Panc1 (cell line): ENCODE results near the gene SHOX. TPM values are rescaled to one million over a fixed set of nuclear protein-coding genes. Genes with fewer than 3 reads are reported as not detected.

Experiments
- ATAC-seq: fragments of 200-7000 bp; cut with Tn5 transposase; 2 replicates; pipeline ENCODE4 v1.9.1; 2020; ENCODE audit warnings: mild to moderate bottlenecking, moderate library complexity
- BruUV-seq: library from RNA; stranded (reverse); fragments of 400-500 nt; replicated peaks from 2 replicates; lab custom pipeline; 2021; lab: Mats Ljungman, UMichigan
- CTCF ChIA-PET: fragments of 300-600 bp; sonication (Branson Sonifier 250); formaldehyde crosslinking; loops from one replicate; lab custom pipeline; 2022; ENCODE audit warnings: antibody characterized with exemption; lab: Charles Lee
- POLR2A ChIA-PET: fragments of 300-600 bp; sonication (Branson Sonifier 250); formaldehyde crosslinking; loops from one replicate; lab custom pipeline; 2022; ENCODE audit warnings: antibody characterized with exemption; lab: Charles Lee
- DNase-seq: peaks from one replicate; pipeline ENCODE4 v3.0.0-alpha.2; 2010; ENCODE audit warnings: low read depth, low spot score
- H3K27ac ChIP-seq: 2 replicates; pipeline ENCODE4 v1.5.1; 2011; ENCODE audit warnings: mild to moderate bottlenecking, low read length, inconsistent platforms
- H3K27me3 ChIP-seq: fragments of 200-500 bp; sonication (Bioruptor generic); 2 replicates; pipeline ENCODE4 v1.6.0; 2014; ENCODE audit warnings: low read length, inconsistent platforms; ENCODE audit not compliant: control insufficient read depth, insufficient read depth
- H3K36me3 ChIP-seq: fragments of 200-500 bp; sonication (Bioruptor generic); 2 replicates; pipeline ENCODE4 v1.5.1; 2014; ENCODE audit warnings: inconsistent platforms, mild to moderate bottlenecking, low read length, moderate library complexity; ENCODE audit not compliant: control insufficient read depth, insufficient read depth
- H3K4me1 ChIP-seq: 2 replicates; pipeline ENCODE4 v1.5.1; 2011; ENCODE audit warnings: inconsistent platforms, mild to moderate bottlenecking, low read length, moderate library complexity; ENCODE audit not compliant: control insufficient read depth, insufficient read depth
- H3K4me3 ChIP-seq, 2 experiments: 2 replicates each; pipeline ENCODE4 v1.5.1; 2011 to 2012; ENCODE audit warnings: low read depth in 2 of 2, low read length in 2 of 2, mild to moderate bottlenecking in 2 of 2, inconsistent platforms in 1 of 2, moderate library complexity in 1 of 2
- H3K9me3 ChIP-seq: fragments of 200-500 bp; sonication (Bioruptor generic); 2 replicates; pipeline ENCODE4 v1.5.1; 2014; ENCODE audit warnings: low read depth, mild to moderate bottlenecking, inconsistent platforms, low read length, moderate library complexity; ENCODE audit not compliant: control insufficient read depth, insufficient read depth
- CTCF ChIP-seq: fragments of 450-650 bp; IDR thresholded peaks from 2 replicates; pipeline ENCODE4 v1.5.1; 2017; ENCODE audit warnings: mild to moderate bottlenecking
- POLR2AphosphoS5 ChIP-seq: IDR thresholded peaks from 2 replicates; pipeline ENCODE4 v1.6.1; 2012; ENCODE audit warnings: mild to moderate bottlenecking, low read depth, low read length, moderate library complexity
- REST ChIP-seq, 2 experiments: IDR thresholded peaks; 2 replicates each; pipeline ENCODE4 v1.6.1; 2011 to 2012; ENCODE audit warnings: low read depth in 2 of 2, control low read depth in 1 of 2, low read length in 1 of 2, mild to moderate bottlenecking in 1 of 2, moderate library complexity in 1 of 2; ENCODE audit not compliant: insufficient read depth in 1 of 2
- SIN3A ChIP-seq: IDR thresholded peaks from 2 replicates; pipeline ENCODE4 v1.6.1; 2012; ENCODE audit warnings: low read depth, mild to moderate bottlenecking, low read length, moderate library complexity, borderline replicate concordance; ENCODE audit not compliant: insufficient read depth
- in situ Hi-C: cut with HindIII; loops from 2 replicates; pipeline ENCODE4 v1.10.0; 2016; ENCODE audit warnings: low sequenced_read_pairs, low pct_unique_long_range_greater_than_20kb
- intact Hi-C: fragments of 100-400 bp; cut with micrococcal nuclease; formaldehyde crosslinking; loops from one replicate; pipeline ENCODE4 v1.10.0; 2022; ENCODE audit not compliant: unreplicated experiment
- total RNA-seq: library from RNA; stranded (reverse); gene quantifications from one replicate; pipeline ENCODE4 v1.2.1, GENCODE V29; 2021; ENCODE audit not compliant: unreplicated experiment

Gene SHOX
- total RNA-seq, 1 experiment from 2014 or later = not detected

- POLR2A ChIA-PET = no interaction called here
Measured at GRCh38 chrX:619812-620531, 10.6 kb upstream of the SHOX start.

More at GRCh38 chrX:619812-620531, 10.6 kb upstream of the SHOX start:
- in situ Hi-C loops (no loop called here), intact Hi-C loops (no loop called here)
- ATAC-seq (no peak), DNase-seq (no peak)
- no peaks in the 10 kb centered on the region for H3K27me3 ChIP-seq
- H3K9me3 ChIP-seq = no peaks in the 10 kb centered on the region
- no peaks in the 10 kb centered on the region for H3K4me1 ChIP-seq
- no peaks in the 10 kb centered on the region for H3K36me3 ChIP-seq
- TF ChIP-seq POLR2AphosphoS5 (no peak), SIN3A (no peak), CTCF (no peak), REST (IDR thresholded peaks at IDR 0.05; ENCODE audit: insufficient read depth in 1 of 2, low read depth in 2 of 2, low read length in 1 of 2) (no peak)
- BruUV-seq = no TSS peak
- H3K4me3 ChIP-seq = no peak overlapping the region
- CTCF ChIA-PET = no interaction called here
- no peak overlapping the region for H3K27ac ChIP-seq
